Activated naive CD4-positive, alpha-beta T cell treated with anti-CD3 and anti-CD28 coated beads for 36 hours (primary cell): ENCODE data around the gene MARCHF11. TPM values are rescaled to one million over a fixed set of nuclear protein-coding genes. Genes with fewer than 3 reads are reported as not detected.

Experiments used
- CTCF ChIA-PET: fragments of 350-600 bp; sonication (Branson Sonifier 250); formaldehyde crosslinking; loops from one replicate; lab custom pipeline; 2021; ENCODE audit warnings: antibody characterized with exemption; lab: Charles Lee
- DNase-seq: peaks from one replicate; pipeline ENCODE4 v3.0.0-alpha.2; 2020
- H3K27ac Mint-ChIP-seq: one replicate; pipeline ENCODE4 v1.8.0; 2021; ENCODE audit warnings: mild to moderate bottlenecking, mixed read lengths
- H3K27me3 Mint-ChIP-seq: one replicate; pipeline ENCODE4 v1.8.0; 2021; ENCODE audit warnings: low read depth, mixed read lengths
- H3K36me3 Mint-ChIP-seq: one replicate; pipeline ENCODE4 v1.8.0; 2021; ENCODE audit warnings: low read depth, mixed read lengths
- H3K4me1 Mint-ChIP-seq: one replicate; pipeline ENCODE4 v1.8.0; 2021; ENCODE audit warnings: low read depth, mixed read lengths
- H3K4me3 Mint-ChIP-seq: one replicate; pipeline ENCODE4 v1.8.0; 2021; ENCODE audit warnings: mild to moderate bottlenecking, moderate library complexity, mixed read lengths
- H3K9me3 Mint-ChIP-seq: one replicate; pipeline ENCODE4 v1.8.0; 2021; ENCODE audit warnings: mixed read lengths
- intact Hi-C: fragments of 100-400 bp; cut with micrococcal nuclease; formaldehyde crosslinking; loops from one replicate; pipeline ENCODE4 v1.15.1; 2023
- total RNA-seq, 2 experiments: library from RNA; stranded (reverse); gene quantifications; one replicate each; pipeline ENCODE4 v1.2.3, GENCODE V29; 2021

The MARCHF11 gene
- total RNA-seq, 2 experiments from 2014 or later = not detected

DNA sequence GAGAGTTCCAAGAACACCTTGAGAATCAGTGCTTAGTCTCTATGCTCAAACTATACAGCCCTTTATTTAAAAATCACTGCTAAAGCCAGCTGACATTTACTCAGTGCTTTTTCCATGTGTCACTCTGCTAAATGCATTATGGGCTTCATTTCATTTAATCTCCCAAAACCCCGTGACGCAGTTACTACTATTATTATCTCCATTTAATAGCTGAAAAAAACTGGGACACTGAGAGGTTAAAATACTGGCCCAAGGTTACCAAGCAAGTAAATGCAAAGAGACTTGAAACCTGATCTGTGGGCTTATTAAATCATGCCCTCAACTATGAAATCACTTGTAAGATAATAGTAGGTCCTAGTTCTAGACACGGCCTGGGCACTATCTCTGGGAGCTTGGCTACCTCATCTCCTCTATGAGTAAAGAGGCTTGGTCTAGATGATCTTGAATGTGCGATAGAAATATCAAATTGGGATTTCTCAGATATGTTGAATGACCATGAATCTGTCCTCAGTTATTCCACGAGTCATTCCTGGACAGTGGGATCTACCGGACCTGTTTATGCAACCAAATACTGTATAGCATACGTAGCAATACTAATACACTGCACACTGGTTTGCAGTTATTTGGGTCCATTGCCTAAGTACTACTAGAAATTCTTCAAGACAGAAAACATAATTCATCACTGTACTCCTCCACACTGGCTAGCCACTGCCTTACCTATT lies 32.3 kb downstream of the MARCHF11 start:
- CTCF ChIA-PET = no interaction called here
- intact Hi-C loops = no loop called here
- H3K9me3 Mint-ChIP-seq = peaks cover 5% of the 10 kb centered on the region
- no peak for DNase-seq
- H3K27ac Mint-ChIP-seq = no peak overlapping the region
- H3K4me3 Mint-ChIP-seq = no peak overlapping the region
- no peaks in the 10 kb centered on the region for H3K36me3 Mint-ChIP-seq
- peaks cover 6% of the 10 kb centered on the region for H3K27me3 Mint-ChIP-seq
- H3K4me1 Mint-ChIP-seq = no peaks in the 10 kb centered on the region

- Mint-ChIP-seq H3K27ac (no peak overlapping the region), H3K27me3 (peaks cover 3% of the 10 kb centered on the region), H3K9me3 (peaks cover 1% of the 10 kb centered on the region), H3K4me1 (no peaks in the 10 kb centered on the region), H3K36me3 (no peaks in the 10 kb centered on the region), H3K4me3 (no peak overlapping the region)
- DNase-seq = no peak
- CTCF ChIA-PET = no interaction called here
- intact Hi-C loops = no loop called here
Measured at GRCh38 chr5:16144416-16144815, 35.2 kb downstream of the MARCHF11 start.

DNA sequence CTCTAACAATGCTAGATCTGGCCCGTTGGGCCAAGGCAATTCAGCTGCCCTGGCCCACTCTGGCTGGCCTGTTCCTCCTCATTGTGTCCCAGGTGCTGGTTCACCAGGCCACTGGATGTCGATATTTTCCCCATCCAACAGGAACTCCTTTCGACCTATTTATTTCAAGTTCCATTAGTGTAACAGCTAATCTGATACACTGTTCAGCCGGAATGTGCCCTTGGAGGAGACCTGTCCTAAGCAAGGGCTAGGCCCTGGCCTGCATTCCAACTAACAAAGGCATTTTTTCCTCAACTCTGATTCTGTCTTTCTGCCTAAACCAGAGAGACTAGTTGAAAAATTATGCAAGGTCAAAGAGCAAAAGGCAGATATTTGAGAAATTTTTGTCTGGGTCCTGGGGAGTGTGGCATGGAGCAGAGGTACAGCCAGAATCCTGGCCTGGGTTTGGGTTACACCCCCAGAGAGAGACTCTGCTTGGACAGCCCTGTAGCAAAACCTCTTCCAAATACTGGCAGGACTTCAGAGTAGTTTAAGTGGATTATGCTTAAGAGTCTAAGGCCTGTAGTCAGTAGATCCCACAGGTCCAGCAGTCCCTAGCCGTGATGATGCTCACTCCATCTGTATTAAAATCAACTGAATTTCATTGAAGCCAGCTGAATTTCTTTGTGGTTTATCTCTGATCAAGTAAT lies 36.1 kb downstream of the MARCHF11 start:
- Mint-ChIP-seq H3K4me1 (no peaks in the 10 kb centered on the region), H3K4me3 (no peak overlapping the region)
- CTCF ChIA-PET = no interaction called here

GRCh38 chr5:16140944-16141343 lies 38.6 kb downstream of the MARCHF11 start:
- no peak overlapping the region for H3K27ac Mint-ChIP-seq
- DNase-seq = no peak
- H3K36me3 Mint-ChIP-seq = peaks cover 2% of the 10 kb centered on the region
- no peaks in the 10 kb centered on the region for H3K4me1 Mint-ChIP-seq
- H3K4me3 Mint-ChIP-seq = no peak overlapping the region
- H3K9me3 Mint-ChIP-seq = peaks cover 14% of the 10 kb centered on the region
- no peaks in the 10 kb centered on the region for H3K27me3 Mint-ChIP-seq
- CTCF ChIA-PET = no interaction called here
- intact Hi-C loops = no loop called here

More for the DNA sequence above, 36.1 kb downstream of the MARCHF11 start:
- no peak for DNase-seq
- intact Hi-C loops = no loop called here
- Mint-ChIP-seq H3K36me3 (no peaks in the 10 kb centered on the region), H3K27ac (no peak overlapping the region), H3K27me3 (no peaks in the 10 kb centered on the region), H3K9me3 (peaks cover 5% of the 10 kb centered on the region)

DNA sequence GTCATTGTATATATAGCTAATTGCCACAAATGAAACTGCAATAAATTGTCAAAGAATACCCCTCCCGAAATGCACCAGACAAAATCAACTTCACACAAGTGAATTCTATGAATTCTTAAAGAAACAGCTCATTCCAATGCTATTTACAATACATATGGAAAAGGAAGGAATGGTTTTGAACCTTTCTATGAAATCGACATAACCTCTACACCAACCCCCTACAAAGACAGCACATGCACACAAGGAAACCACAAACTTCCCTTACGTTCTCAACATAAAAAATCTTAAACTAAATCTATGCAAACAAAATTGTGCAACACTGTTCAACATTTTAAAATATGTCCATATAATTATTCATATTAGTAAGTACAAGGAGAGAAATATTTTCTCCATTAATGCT lies 39.2 kb downstream of the MARCHF11 start:
- H3K4me1 Mint-ChIP-seq = no peaks in the 10 kb centered on the region
- no peak overlapping the region for H3K27ac Mint-ChIP-seq
- DNase-seq = no peak
- H3K4me3 Mint-ChIP-seq = no peak overlapping the region
- CTCF ChIA-PET = no interaction called here
- peaks cover 14% of the 10 kb centered on the region for H3K9me3 Mint-ChIP-seq
- peaks cover 2% of the 10 kb centered on the region for H3K36me3 Mint-ChIP-seq
- no peaks in the 10 kb centered on the region for H3K27me3 Mint-ChIP-seq
- intact Hi-C loops = no loop called here

GRCh38 chr5:16137177-16137576 lies 42.4 kb downstream of the MARCHF11 start:
- Mint-ChIP-seq H3K27ac (no peak overlapping the region), H3K4me1 (no peaks in the 10 kb centered on the region), H3K9me3 (peaks cover 14% of the 10 kb centered on the region), H3K36me3 (peaks cover 2% of the 10 kb centered on the region), H3K27me3 (no peaks in the 10 kb centered on the region), H3K4me3 (no peak overlapping the region)
- no peak for DNase-seq
- intact Hi-C loops = no loop called here
- CTCF ChIA-PET = no interaction called here

GRCh38 chr5:16135506-16135905 lies 44.1 kb downstream of the MARCHF11 start:
- Mint-ChIP-seq H3K36me3 (peaks cover 2% of the 10 kb centered on the region), H3K27me3 (peaks cover under 1% of the 10 kb centered on the region), H3K4me1 (no peaks in the 10 kb centered on the region), H3K4me3 (no peak overlapping the region), H3K9me3 (peaks cover 14% of the 10 kb centered on the region), H3K27ac (no peak overlapping the region)
- intact Hi-C loops = no loop called here
- CTCF ChIA-PET = no interaction called here
- DNase-seq = no peak

GRCh38 chr5:16135003-16135402 lies 44.6 kb downstream of the MARCHF11 start:
- no peak overlapping the region for H3K4me3 Mint-ChIP-seq
- H3K4me1 Mint-ChIP-seq = no peaks in the 10 kb centered on the region
- intact Hi-C loops = no loop called here
- peaks cover 2% of the 10 kb centered on the region for H3K36me3 Mint-ChIP-seq
- peaks cover 3% of the 10 kb centered on the region for H3K27me3 Mint-ChIP-seq
- CTCF ChIA-PET = no interaction called here
- no peak for DNase-seq
- peaks cover 14% of the 10 kb centered on the region for H3K9me3 Mint-ChIP-seq
- H3K27ac Mint-ChIP-seq = no peak overlapping the region

- no peak for DNase-seq
- intact Hi-C loops = no loop called here
Measured at GRCh38 chr5:16134204-16134603, 45.4 kb downstream of the MARCHF11 start.

GRCh38 chr5:16131878-16132277 lies 47.7 kb downstream of the MARCHF11 start:
- Mint-ChIP-seq H3K4me3 (no peak overlapping the region), H3K4me1 (no peaks in the 10 kb centered on the region), H3K27me3 (peaks cover 3% of the 10 kb centered on the region), H3K36me3 (no peaks in the 10 kb centered on the region), H3K27ac (no peak overlapping the region), H3K9me3 (peaks cover 4% of the 10 kb centered on the region)
- CTCF ChIA-PET = no interaction called here
- intact Hi-C loops = no loop called here
- DNase-seq = no peak

More at GRCh38 chr5:16134204-16134603, 45.4 kb downstream of the MARCHF11 start:
- H3K4me3 Mint-ChIP-seq = no peak overlapping the region
- CTCF ChIA-PET = no interaction called here
- H3K9me3 Mint-ChIP-seq = peaks cover 14% of the 10 kb centered on the region
- H3K36me3 Mint-ChIP-seq = peaks cover 2% of the 10 kb centered on the region
- peaks cover 3% of the 10 kb centered on the region for H3K27me3 Mint-ChIP-seq
- no peak overlapping the region for H3K27ac Mint-ChIP-seq
- H3K4me1 Mint-ChIP-seq = no peaks in the 10 kb centered on the region

- CTCF ChIA-PET = no interaction called here
- Mint-ChIP-seq H3K4me1 (no peaks in the 10 kb centered on the region), H3K4me3 (no peak overlapping the region), H3K27ac (no peak overlapping the region), H3K27me3 (peaks cover 3% of the 10 kb centered on the region), H3K36me3 (no peaks in the 10 kb centered on the region), H3K9me3 (peaks cover 1% of the 10 kb centered on the region)
- intact Hi-C loops = no loop called here
- no peak for DNase-seq
Measured at GRCh38 chr5:16128944-16129343, 50.6 kb downstream of the MARCHF11 start.

DNA sequence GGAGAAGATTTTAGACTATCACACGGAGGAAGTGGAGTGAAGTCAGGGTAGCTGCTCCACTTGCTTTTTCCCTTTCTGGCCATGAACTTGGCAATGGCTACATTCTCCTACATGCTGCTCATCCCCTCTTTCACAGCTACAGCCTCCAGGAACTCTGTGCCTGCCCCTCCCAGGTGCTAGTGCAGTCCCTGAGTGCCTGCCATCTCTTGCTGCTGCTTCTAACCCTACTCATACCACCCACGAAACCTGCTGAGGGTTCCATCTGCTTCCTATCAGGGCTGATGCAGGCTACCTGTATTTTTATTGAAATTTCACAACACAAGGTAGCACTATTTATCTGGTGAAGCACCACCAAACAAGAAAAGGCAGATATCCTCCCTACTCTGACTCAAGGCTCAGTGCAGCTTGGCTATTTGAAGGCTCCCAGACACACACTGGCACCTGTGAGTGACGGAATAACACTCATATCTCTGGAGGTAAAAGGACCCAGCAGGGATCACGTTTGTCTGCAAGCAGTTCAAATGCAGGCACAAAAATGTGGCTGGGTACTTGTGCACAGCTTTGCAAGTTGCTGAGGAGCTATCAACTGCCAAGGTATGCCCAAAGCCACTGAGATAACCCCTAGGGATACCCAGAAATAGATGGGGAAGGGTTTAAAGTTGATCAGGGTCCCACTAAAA lies 51.6 kb downstream of the MARCHF11 start:
- H3K36me3 Mint-ChIP-seq = no peaks in the 10 kb centered on the region
- intact Hi-C loops = no loop called here
- no peak for DNase-seq
- CTCF ChIA-PET = no interaction called here
- no peak overlapping the region for H3K27ac Mint-ChIP-seq
- H3K4me1 Mint-ChIP-seq = no peaks in the 10 kb centered on the region
- peaks cover 3% of the 10 kb centered on the region for H3K27me3 Mint-ChIP-seq
- H3K4me3 Mint-ChIP-seq = no peak overlapping the region
- H3K9me3 Mint-ChIP-seq = peaks cover 1% of the 10 kb centered on the region
